Activated T-cell treated with anti-CD3 and anti-CD28 coated beads for 24 hours (primary cell): ENCODE measurements around the gene PLEKHM3.

Source experiments
- DNase-seq: peaks from one replicate; pipeline ENCODE4 v3.0.0-alpha.2; 2020; ENCODE audit warnings: low read depth

The PLEKHM3 gene

DNA sequence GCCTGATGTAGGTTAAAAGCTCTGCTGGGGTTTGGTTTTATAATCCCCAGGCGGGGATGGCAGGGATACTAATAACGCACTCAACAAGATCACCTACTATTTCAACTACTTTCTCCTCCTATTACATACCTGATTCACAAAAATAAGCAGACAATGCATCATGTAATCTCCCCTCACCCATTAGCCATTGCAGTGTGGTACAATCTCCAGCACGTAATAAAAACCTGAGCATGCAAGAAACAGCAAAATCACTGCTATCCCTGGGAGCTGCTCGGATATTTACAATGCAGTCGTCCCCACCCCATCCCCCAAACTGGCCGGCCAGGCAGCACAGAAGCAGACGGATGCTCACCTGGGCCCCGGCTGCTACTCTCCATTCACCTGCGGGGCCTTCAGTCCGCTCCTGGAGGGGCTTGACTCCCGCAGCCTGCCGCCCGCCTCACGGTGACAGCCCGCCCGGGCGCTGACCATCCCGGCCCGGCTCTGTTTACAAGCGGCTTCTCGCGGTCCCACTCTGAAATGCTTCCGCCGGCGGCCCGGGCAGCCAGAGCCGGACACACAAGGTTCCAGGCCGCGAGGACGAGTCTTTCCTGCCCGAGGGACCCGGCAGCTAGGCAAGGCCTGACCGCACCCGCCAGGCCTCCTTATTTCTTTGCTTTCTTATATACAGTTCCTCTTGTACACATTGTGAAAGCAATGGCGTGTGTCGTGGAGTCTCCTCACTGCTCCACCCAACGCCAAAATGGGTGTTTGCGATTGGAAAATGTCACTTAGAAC is at the start of gene PLEKHM3:
TSS of gene PLEKHM3 (minus strand) at position 491 of the 777 bp plus-strand sequence. CDS start 23,888 bp downstream, outside the sequence.
- DNase-seq, result peak; percentile 72

- no peak for DNase-seq
Measured at GRCh38 chr2:208074610-208075356, 49.5 kb upstream of the PLEKHM3 start.

DNA sequence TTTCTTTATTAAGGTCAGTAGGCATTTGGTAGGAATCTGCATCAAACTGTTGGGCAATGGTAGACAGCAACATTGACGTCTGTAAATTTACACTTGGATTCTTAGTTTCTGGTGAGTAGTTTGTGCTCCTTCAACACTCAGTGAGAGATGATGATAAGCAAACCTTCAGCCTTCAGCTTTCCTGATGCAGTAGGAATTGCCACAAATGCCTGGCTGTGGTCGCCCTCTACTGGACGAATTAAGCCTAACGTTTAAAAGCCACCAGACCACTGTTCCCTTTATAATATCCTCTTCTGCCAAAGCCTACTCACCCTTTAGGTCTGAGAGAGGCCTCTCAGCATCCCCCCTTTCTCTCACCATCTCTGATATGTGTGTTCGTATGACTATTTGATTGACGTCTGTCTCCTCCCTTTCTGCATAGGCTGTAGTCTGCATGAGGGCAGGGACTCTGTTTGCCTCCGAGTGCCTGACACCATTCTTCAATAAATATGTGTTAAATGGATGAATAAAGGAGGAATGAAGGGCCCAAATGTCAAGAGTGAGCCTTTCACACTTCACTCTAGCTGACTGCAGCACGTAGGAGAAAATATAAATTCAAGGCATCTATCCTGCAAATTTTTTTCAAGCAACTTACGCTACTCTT is 47.0 kb upstream of the PLEKHM3 start:
- DNase-seq, result peak; percentile 45

DNA sequence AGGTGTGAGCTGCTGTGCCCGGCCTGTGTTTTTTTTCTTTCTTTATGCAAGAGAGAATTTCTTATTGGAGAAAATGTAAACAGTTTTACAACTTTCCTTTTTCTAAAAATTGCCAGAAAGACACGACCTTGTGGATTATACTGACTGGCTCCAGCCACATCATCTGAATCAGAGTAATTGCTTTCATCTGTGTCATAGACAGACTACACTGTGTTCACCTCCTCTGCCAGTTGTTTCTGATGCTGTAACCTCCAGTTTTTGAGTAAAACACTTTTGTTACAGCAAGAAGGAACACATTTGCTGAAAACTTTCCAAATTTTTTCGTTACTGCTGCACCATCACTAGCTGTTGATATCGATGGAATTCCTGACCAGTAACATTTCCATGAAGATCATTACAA is 43.9 kb upstream of the PLEKHM3 start:
- DNase-seq, result no peak

- no peak for DNase-seq
Measured at GRCh38 chr2:208066016-208066415, 40.7 kb upstream of the PLEKHM3 start.

- no peak for DNase-seq
Measured at GRCh38 chr2:208065476-208065875, 40.1 kb upstream of the PLEKHM3 start.

DNA sequence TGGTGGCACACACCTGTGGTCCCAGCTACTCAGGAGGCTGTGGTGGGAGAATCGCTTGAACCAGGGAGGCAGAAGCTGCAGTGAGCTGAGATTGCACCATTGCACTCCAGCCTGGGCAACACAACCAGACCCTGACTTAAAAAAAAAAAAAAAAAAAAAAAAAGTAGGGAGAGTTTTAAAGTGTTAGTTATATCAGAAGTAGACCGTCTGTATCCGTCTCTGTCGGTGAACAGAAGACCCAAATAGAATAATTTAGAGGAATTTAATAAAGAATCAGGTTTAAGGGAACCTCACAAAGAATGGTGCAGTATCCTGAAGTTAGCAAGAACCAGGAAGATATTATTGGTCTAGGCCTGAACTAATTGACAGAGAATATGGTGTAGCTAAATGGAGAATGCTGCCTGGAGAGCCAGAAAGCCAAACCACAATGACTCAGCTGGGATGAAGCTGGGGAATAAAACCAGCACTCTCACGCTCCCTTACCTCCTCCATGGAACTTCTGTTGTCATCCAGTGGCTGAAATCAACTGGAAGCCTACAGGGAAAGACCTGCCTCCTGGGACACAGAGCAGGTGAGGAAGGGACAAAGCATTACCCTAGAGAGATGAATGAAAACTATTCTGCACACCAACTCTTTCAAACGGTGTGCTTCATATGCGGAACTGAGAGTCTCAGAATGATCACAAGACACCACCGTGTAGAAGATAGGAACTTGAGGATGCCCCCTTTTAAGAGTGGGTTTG is 39.1 kb upstream of the PLEKHM3 start:
- DNase-seq, result no peak

GRCh38 chr2:208062961-208063360 is 37.6 kb upstream of the PLEKHM3 start:
- no peak for DNase-seq

GRCh38 chr2:208062113-208062512 is 36.8 kb upstream of the PLEKHM3 start:
- DNase-seq, result no peak

GRCh38 chr2:208057108-208057507 is 31.8 kb upstream of the PLEKHM3 start:
- no peak for DNase-seq

DNA sequence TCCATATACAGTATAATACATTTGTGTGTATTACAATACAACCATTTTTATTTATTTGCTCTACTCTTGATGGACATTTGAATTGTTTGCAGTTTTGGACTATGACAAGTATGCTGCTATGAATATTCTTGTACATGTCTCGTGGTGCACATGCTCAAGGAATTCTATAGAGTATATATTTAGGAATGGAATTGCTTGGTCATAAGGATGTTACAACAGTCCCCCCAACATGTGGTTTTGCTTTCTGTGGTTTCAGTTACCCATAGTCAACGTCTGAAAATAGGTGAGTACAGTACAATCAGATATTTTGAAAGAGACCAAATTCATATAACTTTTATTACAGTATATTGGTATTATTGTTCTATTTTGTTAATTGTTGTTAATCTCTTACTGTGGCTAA is 24.1 kb upstream of the PLEKHM3 start:
- DNase-seq, result no peak

DNA sequence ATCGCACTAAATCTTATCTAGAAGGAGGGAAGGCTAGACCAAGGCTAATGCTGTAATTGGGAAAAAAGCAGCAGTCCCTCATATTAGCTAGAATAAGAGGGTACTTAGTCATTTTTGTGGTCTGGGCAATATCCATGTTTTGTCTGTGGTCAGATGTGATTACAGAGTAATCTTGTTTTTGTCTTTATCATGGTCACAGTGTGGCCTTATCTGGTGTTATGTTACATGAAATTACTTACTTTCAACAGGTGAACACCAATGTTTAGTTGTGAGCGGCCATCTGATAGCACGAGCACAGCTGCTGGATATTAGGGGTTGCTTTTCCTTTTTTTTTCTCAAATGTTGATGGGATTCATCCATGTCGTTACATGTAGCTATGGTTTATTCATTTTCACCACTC is 23.7 kb upstream of the PLEKHM3 start:
- DNase-seq, result no peak

GRCh38 chr2:208047840-208048239 is 22.5 kb upstream of the PLEKHM3 start:
- no peak for DNase-seq

DNA sequence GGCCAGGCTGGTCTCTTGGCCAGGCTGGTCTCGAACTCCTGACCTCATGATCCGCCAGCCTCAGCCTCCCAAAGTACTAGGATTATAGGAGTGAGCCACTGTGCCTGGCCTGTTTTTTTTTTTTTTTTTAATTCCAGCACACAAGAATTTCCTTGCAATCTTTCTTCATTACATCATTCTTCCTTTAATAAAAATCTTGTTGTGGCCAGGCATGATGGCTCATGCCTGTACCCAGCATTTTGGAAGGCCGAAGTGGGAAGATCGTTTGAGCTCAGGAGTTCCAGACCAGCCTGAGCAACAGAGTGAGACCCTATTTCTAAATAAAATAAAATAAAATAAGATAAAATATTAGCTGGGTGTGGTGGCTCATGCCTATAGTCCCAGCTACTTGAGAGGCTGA is 21.4 kb upstream of the PLEKHM3 start:
- DNase-seq, result no peak

DNA sequence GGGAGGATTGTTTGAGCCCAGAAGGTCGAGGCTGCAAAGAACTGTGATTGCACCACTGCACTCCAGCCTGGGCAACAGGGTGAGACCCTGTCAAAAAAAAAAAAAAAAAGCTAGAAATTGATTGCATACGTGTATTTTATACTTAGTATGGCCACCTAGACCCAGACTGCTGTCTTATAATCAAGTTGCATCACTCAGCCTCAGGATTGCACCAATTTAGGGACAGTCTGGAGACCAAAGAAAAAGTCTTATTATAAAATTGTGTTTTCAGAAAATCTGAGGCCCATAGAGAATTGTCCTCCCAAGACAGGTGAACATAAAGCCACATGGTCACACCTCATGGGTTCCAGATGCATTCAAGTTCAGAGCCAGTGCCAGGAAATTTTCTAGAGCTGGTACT is 17.1 kb upstream of the PLEKHM3 start:
- no peak for DNase-seq

GRCh38 chr2:208042041-208042440 is 16.7 kb upstream of the PLEKHM3 start:
- no peak for DNase-seq

GRCh38 chr2:208040199-208041171 is 15.2 kb upstream of the PLEKHM3 start:
- DNase-seq, result peak; percentile 69

DNA sequence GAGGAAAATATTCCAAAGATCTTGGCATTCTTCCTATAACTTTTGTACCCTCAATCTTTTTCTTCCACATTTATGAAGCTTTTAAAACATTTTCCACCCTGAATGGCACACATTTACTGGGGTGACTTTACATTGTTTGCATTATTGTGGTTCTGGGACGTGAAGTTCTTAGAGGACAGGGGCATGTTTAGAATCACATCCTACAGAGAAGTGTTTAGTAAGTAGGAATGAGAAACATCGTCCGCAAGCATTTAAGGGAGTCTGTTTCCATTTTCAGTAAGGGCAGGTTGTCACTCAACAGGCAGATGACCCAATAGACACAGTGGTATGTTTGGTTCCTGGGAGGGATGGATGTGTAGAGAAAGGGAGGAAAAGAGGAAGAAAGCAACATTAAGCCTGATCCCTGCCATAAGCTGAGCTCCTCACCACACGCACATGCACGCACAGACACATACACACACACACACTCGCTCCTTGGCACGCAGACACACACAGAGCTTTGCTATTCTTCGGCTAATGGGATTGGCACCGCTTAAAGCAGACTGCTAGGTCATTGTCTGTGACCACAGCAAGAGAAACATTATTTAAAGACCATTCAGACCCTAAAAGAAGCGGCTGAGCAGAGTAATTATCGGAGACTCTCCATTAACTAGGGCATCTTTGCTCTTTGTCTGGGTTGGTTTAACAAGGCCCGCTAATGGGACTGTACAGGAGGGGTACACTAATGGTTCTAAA is 14.2 kb upstream of the PLEKHM3 start:
- no peak for DNase-seq

DNA sequence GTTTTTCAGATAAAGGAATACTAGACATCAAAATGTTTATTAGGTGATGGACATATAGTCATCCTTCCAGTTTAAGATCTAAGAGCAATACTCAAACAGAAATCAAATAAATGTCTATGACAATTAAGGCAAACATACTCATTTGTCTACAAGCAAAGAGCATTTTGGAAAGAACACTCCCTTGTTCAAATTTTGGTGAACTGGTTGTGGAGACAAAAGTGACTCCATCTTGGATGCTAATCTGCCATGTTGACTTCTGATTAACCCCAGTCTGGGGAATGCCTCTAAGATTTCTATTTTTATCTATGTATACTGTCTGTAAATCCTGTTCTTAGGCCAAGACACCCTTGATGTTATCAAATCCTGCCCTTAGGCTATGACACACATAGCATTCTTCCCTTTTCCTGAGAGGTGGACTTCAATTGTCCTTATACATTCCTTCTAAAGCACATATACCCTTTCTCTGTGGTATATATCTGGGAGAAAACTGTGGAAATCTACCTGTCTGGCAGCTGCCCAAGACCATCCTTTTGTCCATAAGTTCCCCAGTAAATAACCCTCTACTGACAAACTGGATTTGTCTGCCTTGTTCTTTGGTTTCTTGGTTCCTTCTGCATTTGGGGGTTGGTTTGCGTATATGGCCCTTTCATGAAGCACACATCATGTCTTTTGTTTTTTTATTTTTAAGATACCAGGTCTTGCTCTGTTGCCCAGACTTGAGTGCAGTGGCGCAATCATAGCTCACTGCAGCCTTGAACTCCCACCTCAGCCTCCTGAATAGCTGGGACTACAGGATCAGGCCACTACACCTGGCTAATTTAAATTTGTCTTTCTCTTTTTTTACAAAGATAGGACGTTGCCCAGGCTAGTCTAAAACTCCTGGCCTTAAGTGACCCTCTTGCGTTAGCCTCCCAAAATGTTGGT is 12.5 kb upstream of the PLEKHM3 start:
- DNase-seq, result no peak
